Astrocyte (in vitro differentiated cells and primary cell): ENCODE measurements around the gene SMARCA4.

ENCODE experiments used
- CTCF ChIP-seq: IDR thresholded peaks from 2 replicates; pipeline ENCODE4 v1.5.1; 2011; ENCODE audit warnings: low read depth, mild to moderate bottlenecking, inconsistent platforms, low read length, moderate library complexity; ENCODE audit not compliant: insufficient read depth
- EZH2 ChIP-seq: IDR thresholded peaks from 2 replicates; pipeline ENCODE4 v1.6.1; 2012; ENCODE audit warnings: mild to moderate bottlenecking, low read length, inconsistent platforms; ENCODE audit not compliant: insufficient read depth

- TF ChIP-seq CTCF, result no peak
- TF ChIP-seq EZH2, result no peak
These were observed 6.0 kb downstream of the SMARCA4 start for GRCh38 chr19:10966809-10967208.
